CD4-positive, alpha-beta T cell treated with Interleukin-17A for 1 hour (primary cell): ENCODE data around the gene ALG13.
"Not testable (repeated sequence)": the region's sequence is repeated elsewhere in the genome, so short reads cannot be mapped to it uniquely, and the experiment has no call there.

Experiments
- DNase-seq: peaks from one replicate; pipeline ENCODE4 v3.0.0-alpha.2; 2020

ALG13 gene

GRCh38 chrX:111680988-111681779 lies at the start of gene ALG13:
Gene ALG13 (plus strand): TSS chrX:111681170. CDS start chrX:111681219, 49 bp downstream.
- DNase-seq: peak; percentile 92

DNA sequence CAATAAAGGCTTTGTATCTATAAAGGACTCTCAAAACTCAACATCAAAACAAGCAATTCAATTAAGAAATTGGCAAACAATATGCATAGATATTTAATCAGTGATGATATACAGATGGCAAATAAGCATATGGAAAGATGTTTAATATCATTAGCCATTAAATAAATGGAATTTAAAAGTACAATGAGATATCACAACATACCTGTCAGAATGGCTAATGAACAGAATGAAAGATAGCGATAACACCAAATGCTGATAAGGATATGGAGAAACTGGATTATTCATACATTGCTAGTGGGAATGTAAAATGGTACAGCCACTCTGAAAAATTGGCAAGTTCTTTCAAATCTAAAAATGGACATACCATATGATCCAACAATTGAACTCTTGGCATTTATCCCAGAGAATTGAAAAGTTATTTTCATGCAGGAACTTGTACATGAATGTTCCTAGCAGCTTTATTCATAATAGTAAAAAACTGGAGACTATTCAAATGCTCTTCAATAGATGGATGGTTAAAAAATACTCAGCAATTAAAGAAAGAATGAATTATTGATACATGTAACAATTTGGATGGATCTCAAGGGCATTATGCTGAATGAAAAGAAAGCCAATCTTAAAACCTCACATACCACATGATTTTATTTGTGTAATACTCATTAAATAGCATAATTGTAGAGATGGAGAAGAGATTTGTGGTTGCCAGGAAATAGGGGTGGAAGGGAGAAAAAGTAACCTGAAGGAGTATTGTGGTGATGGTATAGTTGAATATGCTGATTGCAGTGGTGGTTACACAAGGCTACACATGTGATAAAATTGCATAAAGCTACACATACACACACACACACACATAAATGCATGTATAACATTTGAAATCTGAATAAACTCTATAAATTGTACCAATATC lies 45.9 kb upstream of the ALG13 start:
- DNase-seq: no peak

DNA sequence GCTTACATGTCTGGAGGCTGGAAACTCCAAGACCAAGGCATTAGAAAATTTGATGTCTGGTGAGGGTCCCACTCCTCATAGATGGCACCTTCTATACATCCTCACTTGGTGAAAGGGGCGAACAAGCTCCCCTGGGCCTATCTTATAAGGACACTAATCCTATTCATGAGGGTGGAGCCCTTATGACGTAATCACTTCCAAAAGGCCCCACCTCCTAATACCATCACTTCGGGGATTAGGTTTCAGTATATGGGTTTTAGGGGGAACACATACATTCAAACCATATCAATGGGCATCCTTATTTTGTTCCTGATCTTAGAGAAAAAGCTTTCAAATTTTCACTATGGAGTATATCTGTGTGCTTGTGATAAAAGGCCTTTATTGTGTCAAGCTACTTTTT lies 39.0 kb upstream of the ALG13 start:
- DNase-seq: no peak

- DNase-seq: not testable (repeated sequence)
Measured at GRCh38 chrX:111645165-111645564, 35.8 kb upstream of the ALG13 start.

DNA sequence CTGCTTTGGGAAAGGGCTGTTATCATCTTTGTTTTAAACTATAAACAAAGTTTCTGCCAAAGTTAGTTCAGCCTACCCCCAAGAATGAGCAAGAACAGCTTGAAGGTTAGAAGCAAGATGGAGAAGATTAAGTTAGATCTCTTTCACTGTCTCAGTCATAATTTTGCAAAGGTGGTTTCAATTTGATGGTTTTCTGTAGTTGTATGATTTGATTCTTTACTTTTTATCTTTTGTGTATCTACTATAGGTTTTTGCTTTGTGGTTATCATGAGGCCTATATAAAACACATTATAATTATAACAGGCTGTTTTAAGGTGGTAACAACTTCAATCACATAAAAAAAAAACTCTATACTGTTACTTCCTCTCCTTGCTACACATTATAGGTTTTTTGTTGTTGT lies 35.4 kb upstream of the ALG13 start:
- no peak for DNase-seq

DNA sequence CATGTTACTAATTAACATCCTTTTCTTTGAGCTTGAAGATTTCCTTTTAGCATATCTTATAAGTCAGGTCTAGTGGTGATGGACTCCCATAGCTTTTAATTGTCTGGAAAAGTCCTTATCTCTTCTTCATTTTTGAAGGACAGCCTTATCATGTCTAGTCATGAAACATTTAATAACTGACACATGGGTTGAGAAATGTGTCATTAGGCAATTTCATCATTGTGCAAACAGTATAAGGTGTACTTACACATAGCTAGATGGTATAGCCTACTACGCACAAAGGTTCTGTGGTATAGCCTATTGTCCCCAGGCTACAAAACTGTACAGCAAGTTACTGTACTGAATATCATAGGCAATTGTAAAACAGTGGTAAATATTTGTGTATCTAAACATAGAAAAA lies 34.5 kb upstream of the ALG13 start:
- DNase-seq: no peak

- DNase-seq: no peak
Measured at GRCh38 chrX:111648802-111649201, 32.2 kb upstream of the ALG13 start.

DNA sequence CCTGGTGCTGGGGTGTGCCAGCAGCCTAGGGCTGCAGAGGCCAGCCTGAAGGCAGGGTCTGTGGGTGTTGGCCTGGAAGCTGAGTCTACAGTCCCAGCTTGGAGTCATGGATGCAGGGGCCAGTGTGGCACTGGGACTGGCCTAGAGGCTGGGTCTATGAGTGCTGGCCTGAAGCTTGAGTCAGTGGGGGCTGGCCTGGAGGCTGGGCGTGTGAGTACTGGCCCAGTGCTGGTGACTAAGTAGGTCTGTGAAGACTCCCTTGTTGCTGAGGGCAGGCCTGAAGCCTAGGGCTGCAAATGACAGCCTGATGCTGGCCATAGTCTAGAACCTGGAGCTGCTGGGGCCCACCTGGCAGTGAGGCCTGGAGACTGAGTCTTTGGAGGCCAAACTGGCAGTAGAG lies 31.3 kb upstream of the ALG13 start:
- DNase-seq: no peak

DNA sequence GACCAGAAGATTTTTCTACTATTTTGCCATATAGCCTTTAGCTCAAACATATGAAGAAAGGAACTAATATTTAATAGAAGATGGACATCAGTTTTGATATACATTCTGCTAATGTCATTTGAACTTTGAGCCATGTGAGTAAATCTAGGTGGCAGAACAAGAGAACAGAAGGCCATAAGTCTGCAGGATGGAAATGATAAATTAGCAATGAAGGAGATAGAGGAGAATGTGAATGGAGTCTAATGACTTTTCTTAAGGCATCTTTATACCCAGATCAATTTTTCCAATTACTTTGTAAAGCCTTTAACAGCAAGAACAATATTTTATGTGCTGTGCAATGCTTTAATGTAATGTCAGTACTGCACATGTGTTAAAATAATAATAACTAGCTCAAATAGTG lies 30.1 kb upstream of the ALG13 start:
- DNase-seq: no peak

- no peak for DNase-seq
Measured at GRCh38 chrX:111652719-111653118, 28.3 kb upstream of the ALG13 start.

DNA sequence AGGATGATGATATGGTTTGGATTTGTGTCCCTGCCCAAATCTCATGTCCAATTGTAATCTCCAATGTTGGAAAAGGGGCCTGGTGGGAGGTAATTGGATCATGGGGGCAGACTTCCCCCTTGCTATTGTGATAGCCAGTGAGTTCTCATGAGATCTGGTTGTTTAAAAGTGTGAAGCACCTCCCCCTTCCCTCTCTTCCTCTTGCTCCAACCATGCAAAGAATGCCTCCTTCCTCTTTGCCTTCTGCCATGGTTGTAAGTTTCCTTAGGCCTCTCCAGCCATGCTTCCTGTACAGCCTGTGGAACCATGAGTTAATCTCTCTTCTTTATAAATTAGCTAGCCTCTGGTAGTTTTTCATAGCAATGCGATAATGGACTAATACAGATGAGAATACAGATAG lies 19.7 kb upstream of the ALG13 start:
- no peak for DNase-seq

- no peak for DNase-seq
Measured at GRCh38 chrX:111662292-111662691, 18.7 kb upstream of the ALG13 start.

DNA sequence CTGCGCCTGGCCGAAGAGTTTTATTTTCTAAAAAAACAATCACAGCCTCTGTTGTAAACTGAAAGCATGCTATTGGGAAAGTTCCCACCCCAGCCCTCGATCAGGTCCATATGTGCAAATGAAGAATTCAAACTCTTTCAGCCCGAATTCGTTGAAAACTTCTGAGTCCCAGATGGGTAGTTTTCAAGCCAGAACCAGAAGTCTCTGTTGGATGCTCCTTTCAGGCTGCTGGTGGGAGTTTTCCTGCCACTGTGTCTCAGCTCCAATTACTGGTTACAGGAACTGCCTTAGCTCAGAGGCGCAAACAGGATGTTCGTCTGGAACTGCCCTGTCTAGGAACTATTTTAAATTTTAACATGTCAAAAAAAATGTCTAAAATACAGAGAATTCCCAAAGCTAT lies 9.3 kb upstream of the ALG13 start:
- DNase-seq: no peak

DNA sequence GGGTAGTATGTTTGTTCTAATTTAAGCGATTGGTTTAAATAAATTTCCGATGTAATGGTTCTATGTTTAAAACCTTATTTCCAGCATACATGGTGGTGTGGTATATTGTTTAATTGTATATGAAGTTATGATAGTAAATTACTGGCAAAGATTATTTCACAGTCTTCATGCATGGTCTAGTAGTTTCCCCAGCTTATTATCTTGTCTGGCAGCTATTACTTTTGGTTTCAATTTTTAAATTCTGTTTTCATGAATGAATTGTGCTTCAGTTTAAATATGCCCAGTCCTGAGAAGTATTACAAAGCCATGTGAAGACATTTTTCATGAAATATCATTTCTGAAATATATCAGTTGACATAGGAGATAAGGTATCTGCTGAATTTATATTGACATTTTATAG lies 6.3 kb downstream of the ALG13 start:
- no peak for DNase-seq

DNA sequence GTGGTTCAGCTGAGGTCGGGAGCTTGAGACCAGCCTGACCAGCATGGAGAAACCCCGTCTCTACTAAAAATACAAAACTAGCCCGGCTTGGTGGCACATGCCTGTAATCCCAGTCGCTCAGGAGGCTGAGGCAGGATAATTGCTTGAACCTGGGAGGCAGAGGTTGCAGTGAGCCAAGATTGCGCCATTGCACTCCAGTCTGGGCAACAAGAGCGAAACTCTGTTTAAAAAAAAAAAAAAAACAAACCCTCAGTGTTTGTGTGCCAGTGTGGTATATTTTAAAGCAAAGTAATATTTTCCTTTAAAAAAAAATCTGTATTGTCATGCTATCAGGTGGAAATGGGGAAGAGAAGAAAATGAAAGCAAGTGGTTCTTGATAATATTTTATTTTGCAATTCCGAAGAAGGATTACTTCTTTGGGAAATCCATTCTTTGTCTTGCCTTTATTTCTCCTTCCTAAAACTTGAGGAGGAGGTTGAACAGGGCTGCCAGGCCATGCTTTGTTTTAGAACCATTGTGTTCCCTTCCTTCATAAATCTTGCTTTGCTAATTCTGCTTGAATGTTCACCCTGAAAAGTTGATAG lies 14.4 kb downstream of the ALG13 start:
- DNase-seq: no peak

- DNase-seq: no peak
Measured at GRCh38 chrX:111719426-111720210, 38.6 kb downstream of the ALG13 start.

- DNase-seq: no peak
Measured at GRCh38 chrX:111728096-111728495, 47.1 kb downstream of the ALG13 start.

DNA sequence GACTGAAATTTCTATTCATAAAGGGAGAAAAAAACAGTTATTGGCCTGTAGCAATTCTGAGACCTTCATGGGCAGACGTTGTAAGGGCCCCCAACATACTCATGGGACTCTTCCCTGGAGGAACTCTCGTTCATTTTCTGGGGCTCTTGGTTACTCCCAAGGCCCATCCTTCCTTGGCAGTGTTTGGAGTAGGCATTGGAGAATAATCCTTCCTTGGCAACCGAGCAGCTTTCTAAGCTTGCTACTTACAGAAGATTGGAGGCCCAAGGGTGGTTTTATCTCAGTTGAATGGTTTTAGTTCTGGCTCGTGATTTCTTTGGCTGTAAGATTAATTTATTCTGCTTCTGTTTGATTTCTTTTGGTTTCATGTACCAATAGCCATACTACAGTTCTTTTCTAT lies 50.4 kb downstream of the ALG13 start:
- DNase-seq: no peak

DNA sequence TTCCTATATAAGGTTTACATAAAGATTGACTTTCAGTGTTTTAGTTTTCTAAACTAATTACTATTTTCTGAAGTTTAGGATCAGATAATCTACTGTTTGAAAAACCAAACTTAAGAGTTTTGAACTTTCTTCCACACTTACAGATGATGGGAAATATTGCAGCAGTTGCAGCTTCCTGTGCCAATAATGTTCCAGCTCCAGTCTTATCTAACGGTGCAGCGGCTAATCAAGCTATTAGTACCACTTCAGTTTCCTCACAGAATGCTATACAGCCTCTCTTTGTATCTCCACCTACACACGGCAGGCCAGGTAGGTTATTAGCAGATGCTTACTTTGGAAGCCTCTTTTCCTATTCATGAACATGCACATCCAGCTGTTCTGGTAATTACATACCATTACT lies 55.6 kb downstream of the ALG13 start:
- no peak for DNase-seq

- no peak for DNase-seq
Measured at GRCh38 chrX:111742018-111742417, 61.0 kb downstream of the ALG13 start.

- DNase-seq: no peak
Measured at GRCh38 chrX:111743316-111743715, 62.3 kb downstream of the ALG13 start.

GRCh38 chrX:111756486-111756885 lies 75.5 kb downstream of the ALG13 start:
- no peak for DNase-seq

GRCh38 chrX:111759686-111760085 lies 78.7 kb downstream of the ALG13 start:
- DNase-seq: no peak
